Measurements from ENCODE around the gene ATP2B3.

DNA sequence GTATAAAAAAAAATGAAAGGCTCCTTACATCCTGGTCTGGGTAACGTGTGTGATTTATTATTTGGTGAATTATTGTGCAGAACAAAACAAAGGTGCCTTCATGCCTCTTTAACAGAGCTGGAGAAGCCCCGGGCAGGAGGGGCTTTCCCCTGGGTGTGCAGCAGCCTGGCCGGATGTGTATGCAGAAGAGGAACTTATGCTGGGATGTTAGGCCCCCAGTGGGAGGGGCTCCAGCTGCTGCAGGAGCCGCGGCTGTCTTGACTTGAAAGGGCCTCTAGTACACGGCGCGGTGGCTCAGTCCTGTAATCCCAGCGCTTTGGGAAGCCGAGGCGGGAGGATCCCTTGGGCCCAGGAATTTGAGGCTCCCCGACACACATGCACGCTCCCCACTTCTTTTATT, 65.5 kb downstream of the ATP2B3 start:
- TF ChIP-seq POLR2A (IDR thresholded peaks at IDR 0.05; ENCODE audit: low read depth, low read length) = no peak
- TF ChIP-seq, protein P1, sequence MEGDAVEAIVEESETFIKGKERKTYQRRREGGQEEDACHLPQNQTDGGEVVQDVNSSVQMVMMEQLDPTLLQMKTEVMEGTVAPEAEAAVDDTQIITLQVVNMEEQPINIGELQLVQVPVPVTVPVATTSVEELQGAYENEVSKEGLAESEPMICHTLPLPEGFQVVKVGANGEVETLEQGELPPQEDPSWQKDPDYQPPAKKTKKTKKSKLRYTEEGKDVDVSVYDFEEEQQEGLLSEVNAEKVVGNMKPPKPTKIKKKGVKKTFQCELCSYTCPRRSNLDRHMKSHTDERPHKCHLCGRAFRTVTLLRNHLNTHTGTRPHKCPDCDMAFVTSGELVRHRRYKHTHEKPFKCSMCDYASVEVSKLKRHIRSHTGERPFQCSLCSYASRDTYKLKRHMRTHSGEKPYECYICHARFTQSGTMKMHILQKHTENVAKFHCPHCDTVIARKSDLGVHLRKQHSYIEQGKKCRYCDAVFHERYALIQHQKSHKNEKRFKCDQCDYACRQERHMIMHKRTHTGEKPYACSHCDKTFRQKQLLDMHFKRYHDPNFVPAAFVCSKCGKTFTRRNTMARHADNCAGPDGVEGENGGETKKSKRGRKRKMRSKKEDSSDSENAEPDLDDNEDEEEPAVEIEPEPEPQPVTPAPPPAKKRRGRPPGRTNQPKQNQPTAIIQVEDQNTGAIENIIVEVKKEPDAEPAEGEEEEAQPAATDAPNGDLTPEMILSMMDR (conservative IDR thresholded peaks at IDR 0.05; ENCODE audit: low read depth, low read length) = no peak
- no peak for TF ChIP-seq NFE2L2 (IDR thresholded peaks at IDR 0.05; ENCODE audit: low read depth, low read length)
- TF ChIP-seq CHD1 (IDR thresholded peaks at IDR 0.05; ENCODE audit: low read depth, low read length) = no peak
- no peak for TF ChIP-seq CEBPB (IDR thresholded peaks at IDR 0.05; ENCODE audit: low read depth, low read length)
- no peak for TF ChIP-seq RAD21 (IDR thresholded peaks at IDR 0.05; ENCODE audit: low read length)
- no peak for TF ChIP-seq MXI1 (IDR thresholded peaks at IDR 0.05; ENCODE audit: borderline replicate concordance, low read depth, low read length)
- TF ChIP-seq, protein P2, sequence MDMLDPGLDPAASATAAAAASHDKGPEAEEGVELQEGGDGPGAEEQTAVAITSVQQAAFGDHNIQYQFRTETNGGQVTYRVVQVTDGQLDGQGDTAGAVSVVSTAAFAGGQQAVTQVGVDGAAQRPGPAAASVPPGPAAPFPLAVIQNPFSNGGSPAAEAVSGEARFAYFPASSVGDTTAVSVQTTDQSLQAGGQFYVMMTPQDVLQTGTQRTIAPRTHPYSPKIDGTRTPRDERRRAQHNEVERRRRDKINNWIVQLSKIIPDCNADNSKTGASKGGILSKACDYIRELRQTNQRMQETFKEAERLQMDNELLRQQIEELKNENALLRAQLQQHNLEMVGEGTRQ (IDR thresholded peaks at IDR 0.05; ENCODE audit: low read depth, low read length) = no peak
- no peak for TF ChIP-seq RCOR1 (IDR thresholded peaks at IDR 0.05; ENCODE audit: insufficient replicate concordance, low read length)
- TF ChIP-seq MAZ (IDR thresholded peaks at IDR 0.05; ENCODE audit: borderline replicate concordance, low read depth, low read length) = no peak
